ENCODE measurements around the gene STEAP2. TPM values are rescaled to one million over a fixed set of nuclear protein-coding genes. Genes with fewer than 3 reads are reported as not detected.

STEAP2 gene
- total and polyA plus RNA-seq, 7 donors, result 1.4 to 32.1 (median 22.5) TPM

- Histone ChIP-seq H3K4me3 (no peak overlapping the region), H3K9me3 (no peaks in the 10 kb centered on the region), H3K27ac (no peak overlapping the region), H3K4me1 (no peaks in the 10 kb centered on the region), H3K27me3 (no peaks in the 10 kb centered on the region), H3K36me3 (no peaks in the 10 kb centered on the region)
- TF ChIP-seq POLR2AphosphoS5 (IDR thresholded peaks at IDR 0.05), result no peak
- TF ChIP-seq POLR2A (IDR thresholded peaks at IDR 0.05), result no peak
- no peak for TF ChIP-seq EP300 (IDR thresholded peaks at IDR 0.05)
- no peak for TF ChIP-seq CTCF (IDR thresholded peaks at IDR 0.05)
- intact Hi-C loops (cut with DNase I), result no loop called here
- WGBS, 2 donors, result 86 to 96% methylated on average over 4 of the region's 4 CpGs
- no peak for DNase-seq
These were observed 35.9 kb upstream of the STEAP2 start for GRCh38 chr7:90175667-90176066.

DNA sequence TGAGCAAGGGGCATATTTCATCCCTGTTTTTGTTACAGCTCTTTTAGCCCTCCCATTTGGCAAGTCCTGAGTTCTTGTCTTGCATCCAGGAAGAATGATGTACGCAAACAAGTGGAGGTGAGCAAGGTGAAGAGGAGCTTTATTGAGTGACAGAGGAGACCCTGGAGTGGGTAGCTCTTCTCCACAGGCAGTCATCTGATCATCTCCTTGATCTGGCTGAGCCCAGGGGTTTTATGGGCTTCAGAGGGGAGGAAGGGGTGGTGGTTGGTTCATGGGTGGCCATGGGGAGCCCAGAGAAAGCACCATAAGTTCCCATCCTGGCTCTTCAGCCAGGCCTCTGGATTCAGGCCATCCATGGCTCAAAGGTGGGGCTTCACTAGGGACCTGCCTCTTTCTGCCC, 35.3 kb upstream of the STEAP2 start:
- WGBS, 2 donors, result 97 to 99% methylated on average over 1 of the region's 1 CpG
- Histone ChIP-seq H3K27ac (no peak overlapping the region), H3K27me3 (no peaks in the 10 kb centered on the region), H3K4me1 (no peaks in the 10 kb centered on the region), H3K9me3 (no peaks in the 10 kb centered on the region), H3K36me3 (no peaks in the 10 kb centered on the region), H3K4me3 (no peak overlapping the region)
- no peak for DNase-seq
- intact Hi-C loops (cut with DNase I), result no loop called here
- TF ChIP-seq EP300 (IDR thresholded peaks at IDR 0.05), result no peak
- TF ChIP-seq CTCF (IDR thresholded peaks at IDR 0.05), result no peak
- no peak for TF ChIP-seq POLR2A (IDR thresholded peaks at IDR 0.05)
- TF ChIP-seq POLR2AphosphoS5 (IDR thresholded peaks at IDR 0.05), result no peak

- no peak overlapping the region for H3K27ac ChIP-seq
- no peaks in the 10 kb centered on the region for H3K36me3 ChIP-seq
- 95 to 97% methylated on average over 2 of the region's 2 CpGs for WGBS, 2 donors
- no peak for DNase-seq
- intact Hi-C loops (cut with DNase I), result no loop called here
- no peaks in the 10 kb centered on the region for H3K27me3 ChIP-seq
- no peak for TF ChIP-seq POLR2A (IDR thresholded peaks at IDR 0.05)
- no peak for TF ChIP-seq CTCF (IDR thresholded peaks at IDR 0.05)
- TF ChIP-seq EP300 (IDR thresholded peaks at IDR 0.05), result no peak
- no peak for TF ChIP-seq POLR2AphosphoS5 (IDR thresholded peaks at IDR 0.05)
- no peaks in the 10 kb centered on the region for H3K4me1 ChIP-seq
- no peaks in the 10 kb centered on the region for H3K9me3 ChIP-seq
- no peak overlapping the region for H3K4me3 ChIP-seq
These were observed 33.4 kb upstream of the STEAP2 start for GRCh38 chr7:90178166-90178565.

GRCh38 chr7:90178679-90179278, 32.8 kb upstream of the STEAP2 start:
- no peak for TF ChIP-seq CTCF (IDR thresholded peaks at IDR 0.05)
- no peak for TF ChIP-seq EP300 (IDR thresholded peaks at IDR 0.05)
- TF ChIP-seq POLR2AphosphoS5 (IDR thresholded peaks at IDR 0.05), result no peak
- no peak for TF ChIP-seq POLR2A (IDR thresholded peaks at IDR 0.05)

DNA sequence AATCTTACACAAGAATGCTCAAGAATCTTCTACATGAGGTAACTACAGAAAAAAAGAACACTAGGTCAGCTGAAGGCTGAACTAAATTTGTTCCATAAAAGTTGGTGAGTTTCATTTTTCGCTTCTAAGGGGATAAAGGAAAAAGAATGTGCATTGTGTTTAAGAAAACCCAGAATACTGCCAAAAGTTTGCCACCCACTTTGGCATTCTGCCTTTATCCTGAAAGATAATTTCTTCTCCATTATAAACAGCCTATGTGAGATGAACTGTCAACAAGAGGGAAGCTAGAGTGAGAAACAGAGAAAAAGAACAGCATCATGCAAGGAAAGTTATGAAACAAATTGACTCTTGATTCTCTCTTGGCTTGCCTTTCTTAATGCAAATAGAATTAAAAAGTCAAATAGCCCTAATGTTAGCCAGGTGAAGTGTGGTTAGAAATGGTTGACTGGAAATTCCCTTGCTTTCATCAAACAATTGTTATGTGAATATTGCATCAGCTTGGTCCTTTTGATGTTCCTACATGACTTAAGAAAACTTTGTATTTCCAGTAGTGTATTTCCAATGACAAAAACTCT, 31.4 kb upstream of the STEAP2 start:
- Histone ChIP-seq H3K36me3 (no peaks in the 10 kb centered on the region), H3K4me3 (no peak overlapping the region), H3K27me3 (no peaks in the 10 kb centered on the region), H3K27ac (no peak overlapping the region), H3K4me1 (no peaks in the 10 kb centered on the region), H3K9me3 (no peaks in the 10 kb centered on the region)
- intact Hi-C loops (cut with DNase I), result no loop called here
- DNase-seq, result no peak
- TF ChIP-seq POLR2AphosphoS5 (IDR thresholded peaks at IDR 0.05) (no peak), EP300 (IDR thresholded peaks at IDR 0.05) (no peak), POLR2A (IDR thresholded peaks at IDR 0.05) (no peak), CTCF (IDR thresholded peaks at IDR 0.05) (no peak)
- WGBS, 2 donors, result 56 to 69% methylated on average over 1 of the region's 1 CpG

More at GRCh38 chr7:90178679-90179278, 32.8 kb upstream of the STEAP2 start:
- Histone ChIP-seq H3K9me3 (no peaks in the 10 kb centered on the region), H3K27ac (no peak overlapping the region), H3K27me3 (no peaks in the 10 kb centered on the region), H3K36me3 (no peaks in the 10 kb centered on the region), H3K4me1 (no peaks in the 10 kb centered on the region), H3K4me3 (no peak overlapping the region)
- intact Hi-C loops (cut with DNase I), result no loop called here
- DNase-seq, result no peak
- WGBS, 2 donors, result 71 to 75% methylated on average over 6 of the region's 6 CpGs

All from sigmoid colon (tissue), 7 donors.